ENCODE measurements around the gene OSBPL10.

OSBPL10 gene

DNA sequence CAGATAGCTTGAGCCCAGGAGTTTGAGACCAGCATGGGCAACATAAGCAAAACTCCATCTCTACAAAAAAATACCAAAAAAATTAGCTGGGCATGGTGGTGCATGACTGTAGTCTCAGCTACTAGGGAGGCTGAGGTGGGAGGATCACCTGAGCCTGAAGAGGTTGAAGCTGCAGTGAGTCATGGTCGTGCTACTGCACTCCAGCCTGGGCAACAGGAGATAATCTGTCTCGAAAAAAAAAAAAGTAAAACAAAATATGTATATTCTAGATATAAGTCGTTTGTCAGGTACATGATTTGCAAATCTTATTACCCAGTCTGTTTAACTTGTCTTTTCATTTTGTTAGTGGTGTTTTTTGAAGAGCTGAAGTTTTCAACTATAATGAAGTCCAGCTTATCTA is 40.7 kb upstream of the OSBPL10 start:
- Histone ChIP-seq H3K9me2 (replicated peaks; ENCODE audit: low read depth, low read length) (no peaks in the 10 kb centered on the region), H3K4me2 (ENCODE audit: low read depth, low read length, poor library complexity, severe bottlenecking) (no peak overlapping the region), H3F3A (ENCODE audit: low read depth) (no peaks in the 10 kb centered on the region), H3K4me3 (ENCODE audit: low read length, poor library complexity, severe bottlenecking) (no peak overlapping the region), H3K27me3 (ENCODE audit: insufficient read depth, low read length, poor library complexity, severe bottlenecking) (no peaks in the 10 kb centered on the region), H3K9ac (ENCODE audit: low read depth, low read length, poor library complexity, severe bottlenecking) (no peak overlapping the region), H2AFZ (ENCODE audit: low read length) (no peak overlapping the region), H3K79me2 (ENCODE audit: insufficient read depth, low read length) (no peaks in the 10 kb centered on the region), H3K36me3 (ENCODE audit: insufficient read depth, low read length) (no peaks in the 10 kb centered on the region), H3K9me3 (ENCODE audit: insufficient read depth, low read depth, low read length) (no peaks in the 10 kb centered on the region), H4K20me1 (ENCODE audit: insufficient read depth, low read length, poor library complexity, severe bottlenecking) (no peaks in the 10 kb centered on the region), H3K4me1 (ENCODE audit: insufficient read depth, low read length, poor library complexity, severe bottlenecking) (no peaks in the 10 kb centered on the region)
- TF ChIP-seq, protein P1, sequence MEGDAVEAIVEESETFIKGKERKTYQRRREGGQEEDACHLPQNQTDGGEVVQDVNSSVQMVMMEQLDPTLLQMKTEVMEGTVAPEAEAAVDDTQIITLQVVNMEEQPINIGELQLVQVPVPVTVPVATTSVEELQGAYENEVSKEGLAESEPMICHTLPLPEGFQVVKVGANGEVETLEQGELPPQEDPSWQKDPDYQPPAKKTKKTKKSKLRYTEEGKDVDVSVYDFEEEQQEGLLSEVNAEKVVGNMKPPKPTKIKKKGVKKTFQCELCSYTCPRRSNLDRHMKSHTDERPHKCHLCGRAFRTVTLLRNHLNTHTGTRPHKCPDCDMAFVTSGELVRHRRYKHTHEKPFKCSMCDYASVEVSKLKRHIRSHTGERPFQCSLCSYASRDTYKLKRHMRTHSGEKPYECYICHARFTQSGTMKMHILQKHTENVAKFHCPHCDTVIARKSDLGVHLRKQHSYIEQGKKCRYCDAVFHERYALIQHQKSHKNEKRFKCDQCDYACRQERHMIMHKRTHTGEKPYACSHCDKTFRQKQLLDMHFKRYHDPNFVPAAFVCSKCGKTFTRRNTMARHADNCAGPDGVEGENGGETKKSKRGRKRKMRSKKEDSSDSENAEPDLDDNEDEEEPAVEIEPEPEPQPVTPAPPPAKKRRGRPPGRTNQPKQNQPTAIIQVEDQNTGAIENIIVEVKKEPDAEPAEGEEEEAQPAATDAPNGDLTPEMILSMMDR (conservative IDR thresholded peaks at IDR 0.05; ENCODE audit: low read length), result no peak
- no peak for TF ChIP-seq EZH2phosphoT487 (IDR thresholded peaks at IDR 0.05; ENCODE audit: borderline replicate concordance)

DNA sequence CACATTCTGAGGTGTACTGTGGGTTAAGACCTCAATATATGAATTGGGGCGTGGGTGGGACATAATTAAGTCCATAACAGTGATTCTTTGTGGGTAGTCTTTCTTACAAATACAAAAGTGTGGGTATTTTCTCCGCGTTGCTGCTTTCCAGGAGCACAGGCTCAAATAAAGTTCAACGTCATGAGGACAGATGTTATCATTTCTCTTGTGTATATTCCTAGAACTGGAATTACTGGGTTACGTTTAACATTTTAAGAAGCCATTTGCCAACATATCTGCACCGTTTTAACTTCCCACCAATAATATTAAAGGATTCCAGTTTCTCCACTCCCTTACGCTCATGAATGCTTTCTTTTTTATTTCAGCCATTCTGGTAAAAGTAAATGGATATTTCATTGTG is 40.1 kb upstream of the OSBPL10 start:
- TF ChIP-seq, protein P1 (conservative IDR thresholded peaks at IDR 0.05; ENCODE audit: low read length), result no peak
- no peak for TF ChIP-seq EZH2phosphoT487 (IDR thresholded peaks at IDR 0.05; ENCODE audit: borderline replicate concordance)
- no peak overlapping the region for H3K4me3 ChIP-seq (ENCODE audit: low read length, poor library complexity, severe bottlenecking)
- no peaks in the 10 kb centered on the region for H3K4me1 ChIP-seq (ENCODE audit: insufficient read depth, low read length, poor library complexity, severe bottlenecking)
- no peaks in the 10 kb centered on the region for H3K27me3 ChIP-seq (ENCODE audit: insufficient read depth, low read length, poor library complexity, severe bottlenecking)
- H3K36me3 ChIP-seq (ENCODE audit: insufficient read depth, low read length), result no peaks in the 10 kb centered on the region
- H3K79me2 ChIP-seq (ENCODE audit: insufficient read depth, low read length), result no peaks in the 10 kb centered on the region
- H4K20me1 ChIP-seq (ENCODE audit: insufficient read depth, low read length, poor library complexity, severe bottlenecking), result no peaks in the 10 kb centered on the region
- H3K9me3 ChIP-seq (ENCODE audit: insufficient read depth, low read depth, low read length), result no peaks in the 10 kb centered on the region
- H3K9ac ChIP-seq (ENCODE audit: low read depth, low read length, poor library complexity, severe bottlenecking), result no peak overlapping the region
- H2AFZ ChIP-seq (ENCODE audit: low read length), result no peak overlapping the region
- no peak overlapping the region for H3K4me2 ChIP-seq (ENCODE audit: low read depth, low read length, poor library complexity, severe bottlenecking)
- H3F3A ChIP-seq (ENCODE audit: low read depth), result no peaks in the 10 kb centered on the region
- H3K9me2 ChIP-seq (replicated peaks; ENCODE audit: low read depth, low read length), result no peaks in the 10 kb centered on the region

DNA sequence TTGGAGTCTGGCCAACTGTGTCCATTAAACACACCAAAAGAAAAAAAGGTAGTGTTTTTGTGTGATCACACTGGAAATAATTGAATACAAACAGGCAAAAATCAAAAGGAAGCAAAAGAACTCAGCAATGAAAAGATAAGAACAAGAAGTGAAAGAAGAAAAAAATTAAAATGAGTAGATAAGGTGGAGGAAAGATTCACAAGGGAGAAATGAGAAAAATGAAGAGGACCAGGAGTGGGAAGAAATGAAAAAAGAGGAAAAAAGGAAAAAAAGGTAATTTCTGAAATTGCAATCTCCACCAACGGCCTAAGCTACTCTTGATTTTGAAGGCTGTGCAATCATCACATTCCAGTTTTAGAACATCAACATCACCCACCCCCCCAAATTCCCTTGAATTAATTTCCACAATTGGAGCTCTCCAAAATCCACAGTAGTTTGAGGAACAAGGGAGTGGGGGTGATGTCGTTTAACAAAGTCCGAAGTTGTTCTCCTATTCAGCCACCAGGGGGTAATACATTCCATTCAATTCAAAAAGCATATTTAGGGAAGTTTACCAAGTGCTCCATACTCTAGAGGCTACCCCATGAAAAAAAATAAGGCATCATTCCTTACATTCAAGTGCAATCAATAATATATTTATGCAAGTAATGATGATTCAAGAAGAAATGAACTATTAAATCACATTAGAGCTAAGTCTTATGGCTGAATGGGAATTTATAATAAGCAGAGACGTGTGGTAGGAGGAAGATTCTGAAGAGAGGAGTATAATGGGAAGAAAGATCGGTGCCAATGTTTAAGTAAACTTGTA is 37.9 kb upstream of the OSBPL10 start:
- no peaks in the 10 kb centered on the region for H3K9me2 ChIP-seq (replicated peaks; ENCODE audit: low read depth, low read length)
- no peaks in the 10 kb centered on the region for H4K20me1 ChIP-seq (ENCODE audit: insufficient read depth, low read length, poor library complexity, severe bottlenecking)
- no peaks in the 10 kb centered on the region for H3F3A ChIP-seq (ENCODE audit: low read depth)
- H3K27me3 ChIP-seq (ENCODE audit: insufficient read depth, low read length, poor library complexity, severe bottlenecking), result no peaks in the 10 kb centered on the region
- no peaks in the 10 kb centered on the region for H3K79me2 ChIP-seq (ENCODE audit: insufficient read depth, low read length)
- no peaks in the 10 kb centered on the region for H3K9me3 ChIP-seq (ENCODE audit: insufficient read depth, low read depth, low read length)
- TF ChIP-seq, protein P1 (conservative IDR thresholded peaks at IDR 0.05; ENCODE audit: low read length), result peak; percentile 88
- no peak for TF ChIP-seq EZH2phosphoT487 (IDR thresholded peaks at IDR 0.05; ENCODE audit: borderline replicate concordance)
- no peak overlapping the region for H3K4me2 ChIP-seq (ENCODE audit: low read depth, low read length, poor library complexity, severe bottlenecking)
- no peak overlapping the region for H3K9ac ChIP-seq (ENCODE audit: low read depth, low read length, poor library complexity, severe bottlenecking)
- H3K4me1 ChIP-seq (ENCODE audit: insufficient read depth, low read length, poor library complexity, severe bottlenecking), result no peaks in the 10 kb centered on the region
- H2AFZ ChIP-seq (ENCODE audit: low read length), result no peak overlapping the region
- H3K4me3 ChIP-seq (ENCODE audit: low read length, poor library complexity, severe bottlenecking), result no peak overlapping the region
- H3K36me3 ChIP-seq (ENCODE audit: insufficient read depth, low read length), result no peaks in the 10 kb centered on the region

Measured in Loucy (cell line).